ENCODE data around the gene USP40.

Gene USP40

DNA sequence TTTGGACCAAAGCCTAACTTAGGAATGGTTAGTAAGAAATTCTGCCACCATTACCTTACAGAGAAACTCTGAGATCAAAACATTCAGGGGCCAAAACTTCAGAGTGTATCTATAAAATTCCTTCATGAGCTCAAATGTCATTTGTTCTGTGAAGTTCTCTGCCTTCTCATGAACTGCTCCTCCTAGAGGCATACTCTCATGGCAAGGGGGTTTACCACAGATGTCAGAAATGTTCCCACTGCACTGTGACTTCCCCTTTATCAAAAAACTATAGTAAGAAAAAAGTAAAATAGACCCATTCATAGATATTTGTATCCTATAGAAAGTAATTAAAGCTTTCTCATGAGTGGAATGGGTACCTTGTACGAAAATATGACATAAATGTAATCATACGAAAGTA is 68.5 kb downstream of the USP40 start:
- Histone ChIP-seq H3K4me3 (no peak overlapping the region), H3K27me3 (ENCODE audit: low read depth) (no peaks in the 10 kb centered on the region), H3K9me3 (peaks cover 6% of the 10 kb centered on the region; the same call in 1 of the 2 replicates), H3K36me3 (replicated peaks) (peaks cover 5% of the 10 kb centered on the region), H3K4me1 (no peaks in the 10 kb centered on the region)
- in situ Hi-C loops (cut with MboI; ENCODE audit: low sequenced_read_pairs), result no loop called here
- no peak for DNase-seq (ENCODE audit: low spot score in 2 of 2)

DNA sequence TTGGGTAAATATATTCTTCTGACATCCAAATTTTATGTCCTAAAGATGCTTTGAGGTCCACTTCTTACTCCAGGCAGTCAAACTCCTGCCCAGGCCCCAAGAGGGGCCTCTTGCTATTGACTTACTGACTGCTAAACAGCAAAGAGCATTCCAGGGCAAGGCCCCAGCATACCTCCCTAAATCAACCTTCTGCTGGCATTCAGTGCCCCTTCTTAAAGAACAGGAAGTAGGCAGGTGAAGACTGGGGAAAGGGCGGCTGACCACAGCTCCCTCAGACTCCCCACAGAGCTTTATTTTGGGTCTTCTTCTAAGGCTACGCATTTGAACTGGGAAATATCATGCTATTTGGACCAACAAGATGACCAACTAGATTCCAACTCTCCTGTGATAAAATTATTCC is 68.9 kb downstream of the USP40 start:
- Histone ChIP-seq H3K9me3 (peaks cover 3% of the 10 kb centered on the region; the same call in 1 of the 2 replicates), H3K36me3 (replicated peaks) (peaks cover 4% of the 10 kb centered on the region; the same call in 1 of the 2 replicates), H3K4me3 (no peak overlapping the region), H3K4me1 (no peaks in the 10 kb centered on the region), H3K27me3 (ENCODE audit: low read depth) (no peaks in the 10 kb centered on the region)
- no peak for DNase-seq (ENCODE audit: low spot score in 2 of 2)
- in situ Hi-C loops (cut with MboI; ENCODE audit: low sequenced_read_pairs), result no loop called here

DNA sequence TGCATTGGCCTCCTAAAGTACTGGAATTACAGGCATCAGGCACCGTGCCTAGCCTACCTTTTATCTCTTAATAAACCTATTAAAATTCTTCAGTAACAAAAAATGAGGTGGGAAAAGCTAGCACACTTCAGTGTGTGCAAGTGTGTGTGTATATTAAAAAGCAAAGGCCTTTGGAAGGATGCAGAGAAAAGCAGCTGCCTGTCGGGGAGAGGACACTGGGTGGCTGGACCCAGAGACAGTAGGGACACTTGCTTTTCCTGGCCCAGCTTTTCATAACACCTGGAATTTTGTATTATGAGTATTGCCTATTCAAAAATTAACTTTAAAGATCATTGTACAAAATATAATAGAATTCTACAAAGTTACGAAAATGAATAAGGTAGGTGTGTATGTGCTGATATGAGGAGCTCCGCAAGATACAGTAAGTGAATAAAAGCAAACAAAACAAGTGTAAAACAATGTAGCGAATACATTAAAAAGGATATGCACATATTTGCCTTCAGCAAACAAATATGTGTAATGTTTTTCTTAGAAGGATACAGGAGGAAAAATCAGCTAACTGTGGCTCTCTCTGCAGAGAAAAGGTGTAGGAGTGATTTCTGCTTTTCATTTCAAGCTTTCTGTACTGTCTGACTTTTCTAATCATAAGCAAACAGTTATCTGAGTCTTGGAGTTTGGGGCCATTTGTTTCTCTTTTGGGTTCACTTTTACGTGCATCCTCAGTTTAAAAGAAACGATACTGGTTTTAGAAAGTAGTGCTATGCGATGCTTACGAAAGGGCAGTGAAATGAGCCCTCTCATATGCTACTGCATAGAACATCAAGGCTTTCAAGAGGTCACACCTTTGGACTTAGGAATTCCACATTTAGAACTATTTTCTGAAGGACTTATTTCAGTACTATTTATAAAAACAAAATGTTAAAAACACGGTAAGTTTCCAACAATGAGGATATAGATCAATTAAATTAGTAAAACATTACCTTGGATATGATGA is 70.8 kb downstream of the USP40 start:
- Histone ChIP-seq H3K4me1 (peaks cover 4% of the 10 kb centered on the region), H3K36me3 (replicated peaks) (peaks cover 6% of the 10 kb centered on the region), H3K27me3 (ENCODE audit: low read depth) (no peaks in the 10 kb centered on the region), H3K4me3 (no peak overlapping the region), H3K9me3 (no peaks in the 10 kb centered on the region)
- no peak for DNase-seq (ENCODE audit: low spot score in 2 of 2)
- in situ Hi-C loops (cut with MboI; ENCODE audit: low sequenced_read_pairs), result no loop called here

DNA sequence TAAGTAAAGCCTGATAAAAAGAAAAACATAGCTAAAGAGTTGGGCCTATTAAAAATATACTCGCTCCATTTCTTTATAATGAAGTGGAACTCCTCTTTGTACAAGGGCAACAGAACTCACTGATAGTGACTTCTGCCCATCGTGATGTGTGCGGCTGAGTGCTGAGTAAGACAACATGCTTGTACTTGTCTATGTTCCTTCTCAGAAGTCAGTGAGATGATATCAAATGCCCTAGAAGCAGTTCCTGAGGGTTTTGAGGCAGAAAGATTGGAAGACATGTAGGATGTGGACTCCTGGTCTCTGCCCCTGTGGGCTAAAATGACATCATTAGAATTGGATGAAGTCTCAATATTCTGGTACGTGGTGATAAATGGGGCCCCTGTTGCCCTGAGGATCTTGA is 73.8 kb downstream of the USP40 start:
- peaks cover 14% of the 10 kb centered on the region for H3K36me3 ChIP-seq (replicated peaks)

DNA sequence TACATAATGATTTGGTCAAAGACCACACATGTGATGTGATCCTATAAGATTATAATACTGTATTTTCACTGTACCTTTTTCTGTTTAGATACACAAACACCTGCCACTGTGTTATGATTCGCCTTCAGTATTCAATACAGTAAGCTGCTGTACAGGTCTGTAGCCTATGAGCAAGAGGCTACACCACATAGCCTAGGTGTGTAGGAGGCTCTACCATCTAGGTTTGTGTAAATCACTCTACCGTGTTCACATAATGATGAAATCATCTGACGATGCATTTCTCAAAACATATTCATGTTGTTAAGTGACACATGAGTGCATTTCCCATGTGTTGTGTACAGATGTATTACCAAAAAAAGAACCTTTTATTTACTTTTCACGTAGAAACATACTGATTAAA is 74.5 kb downstream of the USP40 start:
- H3K4me1 ChIP-seq, result peaks cover 10% of the 10 kb centered on the region
- peaks cover 14% of the 10 kb centered on the region for H3K36me3 ChIP-seq (replicated peaks)
- no peaks in the 10 kb centered on the region for H3K9me3 ChIP-seq
- DNase-seq (ENCODE audit: low spot score in 2 of 2), result no peak
- H3K4me3 ChIP-seq, result no peak overlapping the region
- no peaks in the 10 kb centered on the region for H3K27me3 ChIP-seq (ENCODE audit: low read depth)
- in situ Hi-C loops (cut with MboI; ENCODE audit: low sequenced_read_pairs), result no loop called here

More for the DNA sequence above, 73.8 kb downstream of the USP40 start:
- Histone ChIP-seq H3K4me1 (peaks cover 10% of the 10 kb centered on the region), H3K4me3 (no peak overlapping the region), H3K9me3 (no peaks in the 10 kb centered on the region), H3K27me3 (ENCODE audit: low read depth) (no peaks in the 10 kb centered on the region)
- no peak for DNase-seq (ENCODE audit: low spot score in 2 of 2)
- in situ Hi-C loops (cut with MboI; ENCODE audit: low sequenced_read_pairs), result no loop called here

DNA sequence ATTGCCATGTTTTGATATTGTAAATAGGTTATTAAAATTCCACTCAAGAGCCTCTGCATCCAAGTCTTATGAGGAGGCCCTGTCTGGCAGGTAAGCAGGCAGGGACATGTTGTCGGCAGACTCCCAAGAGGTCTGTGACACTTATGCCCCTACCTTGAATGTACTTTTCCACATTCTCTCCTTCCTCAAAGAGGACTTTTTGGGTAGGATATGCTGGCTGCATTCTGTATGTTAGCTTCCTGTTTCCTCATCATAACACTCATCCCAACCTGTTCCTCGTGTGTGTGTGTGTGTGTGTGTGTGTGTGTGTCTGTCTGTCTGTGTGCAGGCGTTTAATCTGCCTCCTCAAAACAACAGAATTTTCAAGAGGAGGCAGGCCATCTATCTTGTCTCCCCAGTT is 75.3 kb downstream of the USP40 start:
- DNase-seq (ENCODE audit: low spot score in 2 of 2), result no peak
- peaks cover 10% of the 10 kb centered on the region for H3K4me1 ChIP-seq
- in situ Hi-C loops (cut with MboI; ENCODE audit: low sequenced_read_pairs), result no loop called here
- no peaks in the 10 kb centered on the region for H3K27me3 ChIP-seq (ENCODE audit: low read depth)
- peaks cover 14% of the 10 kb centered on the region for H3K36me3 ChIP-seq (replicated peaks)
- H3K4me3 ChIP-seq, result no peak overlapping the region
- H3K9me3 ChIP-seq, result no peaks in the 10 kb centered on the region

DNA sequence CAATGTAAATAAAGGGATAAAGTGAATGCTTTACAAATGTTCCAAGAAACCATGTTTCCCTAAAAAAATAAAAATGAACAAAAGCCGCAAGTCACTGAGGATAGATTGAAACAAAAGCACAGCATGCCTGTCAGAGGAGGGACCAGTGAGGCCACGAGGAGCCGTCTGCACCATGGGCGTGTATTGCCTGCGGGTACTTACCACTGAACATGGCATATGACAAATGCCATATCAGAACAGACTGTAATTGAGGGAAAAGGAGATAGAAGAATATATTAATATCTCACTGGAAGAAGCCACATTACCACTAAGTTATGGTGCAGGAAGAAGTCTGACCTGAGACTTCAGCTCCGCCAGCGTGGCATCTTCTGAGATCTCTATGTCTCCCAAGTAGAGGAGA is 75.8 kb downstream of the USP40 start:
- Histone ChIP-seq H3K4me3 (no peak overlapping the region), H3K4me1 (peaks cover 10% of the 10 kb centered on the region), H3K9me3 (no peaks in the 10 kb centered on the region), H3K36me3 (replicated peaks) (peaks cover 14% of the 10 kb centered on the region), H3K27me3 (ENCODE audit: low read depth) (no peaks in the 10 kb centered on the region)
- in situ Hi-C loops (cut with MboI; ENCODE audit: low sequenced_read_pairs), result no loop called here
- DNase-seq (ENCODE audit: low spot score in 2 of 2), result peak in 1 of 2 experiments; percentile 51

DNA sequence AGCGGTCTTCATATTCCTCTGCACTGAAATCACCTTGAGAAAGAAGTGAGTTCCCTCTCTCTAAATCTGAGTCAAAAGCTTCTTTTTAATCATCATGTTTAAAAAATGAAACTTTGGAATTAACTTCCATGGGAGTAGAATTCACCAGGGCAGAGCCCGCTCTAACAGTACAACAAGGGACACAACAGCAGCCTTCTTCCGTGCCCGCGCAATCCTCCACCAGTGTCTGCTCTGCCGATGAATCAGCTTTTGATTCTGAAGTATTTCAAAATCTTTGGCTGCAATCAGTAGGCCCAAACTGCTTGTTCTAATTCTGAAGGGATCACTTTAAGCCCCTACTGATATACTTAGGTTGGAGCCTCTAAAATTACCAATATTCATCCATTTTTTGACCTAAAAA is 76.9 kb downstream of the USP40 start:
- no peaks in the 10 kb centered on the region for H3K9me3 ChIP-seq
- in situ Hi-C loops (cut with MboI; ENCODE audit: low sequenced_read_pairs), result loop anchor here (10.0 kb wide), 1 partner anchor 225 kb away; the partner anchor contains the start of genes UGT1A4 and UGT1A5
- no peaks in the 10 kb centered on the region for H3K27me3 ChIP-seq (ENCODE audit: low read depth)
- DNase-seq (ENCODE audit: low spot score in 2 of 2), result no peak
- H3K36me3 ChIP-seq (replicated peaks), result peaks cover 26% of the 10 kb centered on the region
- H3K4me3 ChIP-seq, result no peak overlapping the region
- peaks cover 10% of the 10 kb centered on the region for H3K4me1 ChIP-seq

DNA sequence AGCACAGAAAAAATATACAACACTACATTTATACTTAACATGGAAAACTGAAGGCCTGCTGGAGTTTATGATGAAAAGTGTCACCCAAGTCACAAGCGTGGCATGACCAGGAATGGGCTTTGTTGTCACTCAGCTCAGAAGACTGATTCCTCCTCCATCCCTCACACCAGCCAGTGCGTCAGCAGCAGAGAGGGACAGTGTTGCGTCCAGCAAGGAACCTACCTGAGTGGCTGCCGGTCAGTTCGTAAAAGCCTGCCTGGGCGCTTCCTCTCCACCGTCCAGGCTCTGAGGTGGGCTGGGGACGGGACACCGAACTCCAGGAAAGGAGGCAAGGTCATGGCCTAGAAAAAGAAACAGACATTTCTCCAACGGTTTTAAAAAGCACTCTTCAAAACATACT is 77.4 kb downstream of the USP40 start:
- H3K9me3 ChIP-seq, result no peaks in the 10 kb centered on the region
- H3K4me1 ChIP-seq, result peaks cover 10% of the 10 kb centered on the region
- no peak for DNase-seq (ENCODE audit: low spot score in 2 of 2)
- no peak overlapping the region for H3K4me3 ChIP-seq
- H3K36me3 ChIP-seq (replicated peaks), result peaks cover 28% of the 10 kb centered on the region
- H3K27me3 ChIP-seq (ENCODE audit: low read depth), result no peaks in the 10 kb centered on the region
- in situ Hi-C loops (cut with MboI; ENCODE audit: low sequenced_read_pairs), result loop anchor here (10.0 kb wide), 1 partner anchor 226 kb away; the partner anchor contains the start of genes UGT1A4 and UGT1A5

DNA sequence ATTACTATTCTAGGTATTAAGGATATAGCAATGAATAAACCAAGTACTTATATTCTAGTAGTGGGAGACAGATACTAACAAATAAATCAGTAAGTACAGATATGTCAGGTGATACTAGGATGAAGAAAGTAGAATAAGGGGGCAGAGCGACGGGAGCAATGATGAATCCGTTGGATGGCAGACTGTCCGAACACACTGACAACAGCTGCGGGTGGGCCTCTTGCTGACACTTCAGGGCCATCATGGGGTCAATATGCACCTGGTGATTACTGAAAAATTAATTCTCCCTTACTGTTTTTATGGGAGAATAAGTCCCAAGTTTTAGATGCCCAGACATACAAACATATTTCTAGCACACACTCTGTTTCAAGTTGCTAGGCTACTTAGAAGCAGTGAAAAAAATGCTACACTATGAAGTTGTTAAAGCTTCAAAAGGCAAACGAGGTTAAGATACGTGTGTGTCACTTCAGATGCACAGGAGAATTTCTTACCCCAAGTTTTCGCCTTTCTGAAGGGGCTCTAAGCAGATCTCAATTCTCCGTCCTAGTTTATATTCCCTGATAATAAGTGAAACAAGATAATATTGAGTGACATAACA is 78.7 kb downstream of the USP40 start:
- no peaks in the 10 kb centered on the region for H3K27me3 ChIP-seq (ENCODE audit: low read depth)
- peaks cover 10% of the 10 kb centered on the region for H3K4me1 ChIP-seq
- no peak for DNase-seq (ENCODE audit: low spot score in 2 of 2)
- peaks cover 35% of the 10 kb centered on the region for H3K36me3 ChIP-seq (replicated peaks)
- in situ Hi-C loops (cut with MboI; ENCODE audit: low sequenced_read_pairs), result loop anchor here (10.0 kb wide), 1 partner anchor 227 kb away; the partner anchor contains the start of genes UGT1A4 and UGT1A5
- H3K4me3 ChIP-seq, result no peak overlapping the region
- no peaks in the 10 kb centered on the region for H3K9me3 ChIP-seq

DNA sequence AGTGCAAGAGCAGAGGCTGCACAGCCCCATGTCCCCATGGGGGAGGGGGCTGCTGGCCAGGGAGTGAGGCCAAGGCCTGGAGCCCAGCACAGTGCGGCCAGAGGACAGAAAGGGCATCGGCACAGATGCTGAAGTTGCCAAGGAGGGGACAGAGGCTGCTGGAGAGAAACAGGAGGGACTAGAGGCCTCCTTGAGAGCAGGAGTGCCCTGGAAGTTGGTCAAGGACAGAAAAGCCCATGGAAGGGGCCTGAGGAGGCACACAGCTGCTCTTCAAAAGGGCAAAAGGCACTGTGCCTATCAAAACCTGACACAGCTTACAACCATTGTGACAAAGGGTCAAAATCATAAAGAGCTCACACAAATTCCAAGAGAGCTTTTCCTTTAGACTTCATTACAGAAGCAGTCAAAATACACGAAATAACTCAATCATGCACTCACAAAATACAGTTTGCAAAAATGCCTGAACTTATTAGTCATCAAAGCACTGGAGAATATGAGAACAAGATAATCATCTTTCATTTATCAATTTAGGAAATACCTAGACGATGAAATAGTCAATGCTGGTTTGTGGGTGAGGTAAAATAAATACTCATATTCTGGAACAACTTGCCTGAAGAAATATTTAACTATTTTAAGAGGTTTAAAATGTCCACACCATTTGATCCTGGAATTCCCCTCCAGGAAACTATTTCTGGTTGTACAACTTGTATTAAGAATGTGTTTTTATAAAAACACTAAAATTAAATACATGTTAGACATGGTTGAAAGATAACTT is 79.6 kb downstream of the USP40 start:
- H3K4me3 ChIP-seq, result no peak overlapping the region
- DNase-seq (ENCODE audit: low spot score in 2 of 2), result no peak
- H3K4me1 ChIP-seq, result peaks cover 10% of the 10 kb centered on the region
- no peaks in the 10 kb centered on the region for H3K9me3 ChIP-seq
- H3K36me3 ChIP-seq (replicated peaks), result peaks cover 37% of the 10 kb centered on the region
- H3K27me3 ChIP-seq (ENCODE audit: low read depth), result no peaks in the 10 kb centered on the region
- in situ Hi-C loops (cut with MboI; ENCODE audit: low sequenced_read_pairs), result loop anchor here (10.0 kb wide), 1 partner anchor 228 kb away; the partner anchor contains the start of genes UGT1A4 and UGT1A5

DNA sequence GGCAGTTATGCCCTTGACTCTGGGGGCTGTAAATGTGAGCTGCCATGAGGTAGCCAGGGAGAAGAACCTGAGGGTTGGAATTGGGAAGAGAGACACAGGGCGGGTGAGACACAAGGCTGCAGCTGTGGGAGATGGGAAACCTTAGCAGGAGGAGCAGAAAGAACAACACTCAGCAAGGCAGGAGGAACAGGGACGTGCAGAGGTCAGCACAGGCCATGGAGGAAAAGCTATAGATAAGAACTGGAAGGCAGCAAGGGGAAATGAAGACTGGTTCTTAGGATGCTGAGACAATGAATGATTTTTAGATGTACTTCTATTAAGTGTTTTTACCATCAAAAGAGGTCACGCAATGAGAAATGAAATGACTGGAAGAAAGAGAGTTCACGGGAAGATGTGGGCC is 80.2 kb downstream of the USP40 start:
- Histone ChIP-seq H3K4me3 (no peak overlapping the region), H3K9me3 (no peaks in the 10 kb centered on the region), H3K27me3 (ENCODE audit: low read depth) (no peaks in the 10 kb centered on the region), H3K36me3 (replicated peaks) (peaks cover 38% of the 10 kb centered on the region), H3K4me1 (peaks cover 10% of the 10 kb centered on the region)
- DNase-seq (ENCODE audit: low spot score in 2 of 2), result no peak
- in situ Hi-C loops (cut with MboI; ENCODE audit: low sequenced_read_pairs), result loop anchor here (10.0 kb wide), 1 partner anchor 228 kb away; the partner anchor contains the start of genes UGT1A4 and UGT1A5

DNA sequence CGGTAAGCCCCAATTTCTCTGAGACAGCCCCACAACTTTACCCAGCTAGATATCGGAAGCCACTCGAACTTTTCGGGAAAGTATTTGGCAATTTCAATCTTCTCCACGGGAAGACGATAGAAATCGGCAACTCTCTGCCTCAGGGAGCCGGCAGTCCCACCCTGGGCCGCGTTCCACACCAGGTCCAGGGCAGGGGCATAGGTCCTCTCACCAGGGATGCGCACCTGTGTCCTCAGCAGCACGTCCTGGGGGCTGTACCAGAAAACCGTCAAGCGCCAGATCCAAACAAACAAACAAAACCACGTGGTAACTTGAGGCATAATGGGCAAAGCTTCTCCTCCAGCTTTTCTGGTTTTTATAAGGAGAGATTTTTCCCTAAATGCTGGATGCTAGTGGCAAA is 80.9 kb downstream of the USP40 start:
- Histone ChIP-seq H3K4me1 (peaks cover 5% of the 10 kb centered on the region), H3K9me3 (no peaks in the 10 kb centered on the region), H3K36me3 (replicated peaks) (peaks cover 38% of the 10 kb centered on the region), H3K27me3 (ENCODE audit: low read depth) (no peaks in the 10 kb centered on the region), H3K4me3 (no peak overlapping the region)
- in situ Hi-C loops (cut with MboI; ENCODE audit: low sequenced_read_pairs), result loop anchor here (10.0 kb wide), 1 partner anchor 229 kb away; the partner anchor contains the start of genes UGT1A4 and UGT1A5
- no peak for DNase-seq (ENCODE audit: low spot score in 2 of 2)
